ENCODE data around the gene C5AR2.

C5AR2 gene

GRCh38 chr19:47377801-47378200, 45.8 kb downstream of the C5AR2 start:
- Histone ChIP-seq H3K9ac (ENCODE audit: low read length) (no peak overlapping the region), H3K27me3 (ENCODE audit: insufficient read depth, low read length) (no peaks in the 10 kb centered on the region), H4K20me1 (ENCODE audit: insufficient read depth, low read length) (no peaks in the 10 kb centered on the region), H3K4me1 (ENCODE audit: insufficient read depth, low read length, severe bottlenecking) (no peaks in the 10 kb centered on the region), H3K4me2 (ENCODE audit: low read length) (no peak overlapping the region), H3K4me3 (ENCODE audit: low read depth, low read length, poor library complexity, severe bottlenecking) (no peak overlapping the region), H3K36me3 (ENCODE audit: insufficient read depth, low read length) (peaks cover 81% of the 10 kb centered on the region), H3K79me2 (ENCODE audit: insufficient read depth, low read length) (no peaks in the 10 kb centered on the region), H3K27ac (ENCODE audit: low read depth, low read length, poor library complexity, severe bottlenecking) (no peak overlapping the region), H2AFZ (ENCODE audit: low read length) (no peak overlapping the region), H3F3A (ENCODE audit: insufficient read depth, low read length) (no peaks in the 10 kb centered on the region), H3K9me2 (ENCODE audit: low read depth, low read length) (no peaks in the 10 kb centered on the region), H3K9me3 (ENCODE audit: low read length) (no peaks in the 10 kb centered on the region)
- TF ChIP-seq EZH2 (IDR thresholded peaks at IDR 0.05; ENCODE audit: borderline replicate concordance, low read length) (no peak), CTCF (IDR thresholded peaks at IDR 0.05; ENCODE audit: low read length) (no peak)

GRCh38 chr19:47378246-47378645, 46.3 kb downstream of the C5AR2 start:
- Histone ChIP-seq H3K27ac (ENCODE audit: low read depth, low read length, poor library complexity, severe bottlenecking) (no peak overlapping the region), H3K36me3 (ENCODE audit: insufficient read depth, low read length) (peaks cover 77% of the 10 kb centered on the region), H4K20me1 (ENCODE audit: insufficient read depth, low read length) (no peaks in the 10 kb centered on the region), H3K4me1 (ENCODE audit: insufficient read depth, low read length, severe bottlenecking) (no peaks in the 10 kb centered on the region), H3K4me3 (ENCODE audit: low read depth, low read length, poor library complexity, severe bottlenecking) (no peak overlapping the region), H3K4me2 (ENCODE audit: low read length) (no peak overlapping the region), H3K27me3 (ENCODE audit: insufficient read depth, low read length) (no peaks in the 10 kb centered on the region), H3K79me2 (ENCODE audit: insufficient read depth, low read length) (no peaks in the 10 kb centered on the region), H3K9ac (ENCODE audit: low read length) (no peak overlapping the region), H3K9me2 (ENCODE audit: low read depth, low read length) (no peaks in the 10 kb centered on the region), H3K9me3 (ENCODE audit: low read length) (no peaks in the 10 kb centered on the region), H3F3A (ENCODE audit: insufficient read depth, low read length) (no peaks in the 10 kb centered on the region), H2AFZ (ENCODE audit: low read length) (no peak overlapping the region)
- TF ChIP-seq CTCF (IDR thresholded peaks at IDR 0.05; ENCODE audit: low read length) (no peak), EZH2 (IDR thresholded peaks at IDR 0.05; ENCODE audit: borderline replicate concordance, low read length) (no peak)

- no peaks in the 10 kb centered on the region for H3F3A ChIP-seq (ENCODE audit: insufficient read depth, low read length)
- H4K20me1 ChIP-seq (ENCODE audit: insufficient read depth, low read length) = no peaks in the 10 kb centered on the region
- H3K36me3 ChIP-seq (ENCODE audit: insufficient read depth, low read length) = peaks cover 65% of the 10 kb centered on the region
- no peak overlapping the region for H3K9ac ChIP-seq (ENCODE audit: low read length)
- H3K9me3 ChIP-seq (ENCODE audit: low read length) = no peaks in the 10 kb centered on the region
- TF ChIP-seq CTCF (IDR thresholded peaks at IDR 0.05; ENCODE audit: low read length) = no peak
- TF ChIP-seq EZH2 (IDR thresholded peaks at IDR 0.05; ENCODE audit: borderline replicate concordance, low read length) = no peak
- H3K27me3 ChIP-seq (ENCODE audit: insufficient read depth, low read length) = no peaks in the 10 kb centered on the region
- H3K79me2 ChIP-seq (ENCODE audit: insufficient read depth, low read length) = no peaks in the 10 kb centered on the region
- H3K27ac ChIP-seq (ENCODE audit: low read depth, low read length, poor library complexity, severe bottlenecking) = no peak overlapping the region
- no peaks in the 10 kb centered on the region for H3K9me2 ChIP-seq (ENCODE audit: low read depth, low read length)
- no peak overlapping the region for H3K4me3 ChIP-seq (ENCODE audit: low read depth, low read length, poor library complexity, severe bottlenecking)
- no peaks in the 10 kb centered on the region for H3K4me1 ChIP-seq (ENCODE audit: insufficient read depth, low read length, severe bottlenecking)
- H2AFZ ChIP-seq (ENCODE audit: low read length) = no peak overlapping the region
- no peak overlapping the region for H3K4me2 ChIP-seq (ENCODE audit: low read length)
Measured at GRCh38 chr19:47379381-47379938, 47.5 kb downstream of the C5AR2 start.

Measured in OCI-LY1 (cell line).